HG03558 (cell line): ENCODE measurements around the gene WFIKKN2.
"Not testable (repeated sequence)": the region's sequence is repeated elsewhere in the genome, so short reads cannot be mapped to it uniquely, and the experiment has no call there.

Experiments used
- ATAC-seq: cut with Tn5 transposase; IDR thresholded peaks from one replicate; pipeline ENCODE4 v1.9.1; 2021; ENCODE audit warnings: moderate number of reproducible peaks; ENCODE audit not compliant: unreplicated experiment; ENCODE audit errors: extremely low read depth

WFIKKN2 gene, protein sequence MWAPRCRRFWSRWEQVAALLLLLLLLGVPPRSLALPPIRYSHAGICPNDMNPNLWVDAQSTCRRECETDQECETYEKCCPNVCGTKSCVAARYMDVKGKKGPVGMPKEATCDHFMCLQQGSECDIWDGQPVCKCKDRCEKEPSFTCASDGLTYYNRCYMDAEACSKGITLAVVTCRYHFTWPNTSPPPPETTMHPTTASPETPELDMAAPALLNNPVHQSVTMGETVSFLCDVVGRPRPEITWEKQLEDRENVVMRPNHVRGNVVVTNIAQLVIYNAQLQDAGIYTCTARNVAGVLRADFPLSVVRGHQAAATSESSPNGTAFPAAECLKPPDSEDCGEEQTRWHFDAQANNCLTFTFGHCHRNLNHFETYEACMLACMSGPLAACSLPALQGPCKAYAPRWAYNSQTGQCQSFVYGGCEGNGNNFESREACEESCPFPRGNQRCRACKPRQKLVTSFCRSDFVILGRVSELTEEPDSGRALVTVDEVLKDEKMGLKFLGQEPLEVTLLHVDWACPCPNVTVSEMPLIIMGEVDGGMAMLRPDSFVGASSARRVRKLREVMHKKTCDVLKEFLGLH

GRCh38 chr17:50835301-50836234 lies at the start of gene WFIKKN2:
Gene WFIKKN2, plus strand, starts transcription at chr17:50835586. Its CDS starts 352 bp downstream, at chr17:50835938.
- ATAC-seq: no peak

DNA sequence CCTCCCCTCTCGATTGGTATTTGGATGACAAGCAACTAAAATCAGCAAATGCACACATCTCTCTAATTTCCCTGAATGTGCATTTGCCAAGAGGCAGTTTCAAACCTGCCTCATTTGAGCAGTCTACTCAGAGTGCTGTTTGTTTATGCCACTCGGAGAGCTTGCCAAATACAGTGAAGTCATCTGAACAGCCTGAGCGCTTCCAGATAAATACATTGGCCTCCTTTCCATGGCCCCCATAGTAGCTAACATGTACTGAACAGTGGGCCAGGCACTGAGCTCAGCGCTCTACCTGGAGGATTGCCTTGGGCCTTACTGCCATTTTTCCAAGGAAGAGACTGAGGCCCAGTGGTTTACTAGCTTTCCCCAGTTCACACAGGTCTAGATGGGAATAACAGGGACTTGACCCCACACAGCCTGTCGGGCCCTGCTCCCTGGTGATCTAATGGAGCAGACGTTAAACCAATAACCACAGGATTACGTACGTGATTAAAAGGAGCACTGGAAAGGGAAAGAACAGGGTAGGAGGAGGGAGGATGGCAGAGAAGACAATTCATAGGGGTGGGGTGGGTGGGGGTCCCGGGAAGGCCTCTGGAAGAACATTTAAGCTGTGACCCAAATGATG lies 49.3 kb upstream of the WFIKKN2 start:
- ATAC-seq: no peak

- no peak for ATAC-seq
Observed at GRCh38 chr17:50787106-50787505, 48.3 kb upstream of the WFIKKN2 start.

DNA sequence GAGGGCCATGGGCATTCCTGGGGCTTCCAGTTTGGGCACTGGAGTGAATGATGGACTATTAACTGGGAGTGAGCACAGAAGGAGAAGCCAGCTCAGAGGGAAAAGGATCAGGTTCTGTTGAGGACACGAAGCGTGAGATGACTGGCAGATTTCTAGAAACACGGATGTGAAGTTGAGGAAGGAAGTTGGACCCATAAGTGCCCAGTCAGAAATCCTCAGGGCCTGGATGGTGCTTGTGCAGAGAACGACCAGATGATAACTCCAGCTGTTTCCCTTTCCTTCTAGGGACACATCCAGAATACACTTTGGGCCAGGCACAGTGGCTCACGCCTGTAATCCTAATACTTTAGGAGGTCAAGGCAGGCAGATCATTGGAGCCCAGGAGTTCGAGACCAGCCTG lies 44.8 kb upstream of the WFIKKN2 start:
- no peak for ATAC-seq

GRCh38 chr17:50792132-50792531 lies 43.3 kb upstream of the WFIKKN2 start:
- no peak for ATAC-seq

GRCh38 chr17:50793007-50793406 lies 42.4 kb upstream of the WFIKKN2 start:
- ATAC-seq: no peak

GRCh38 chr17:50794361-50794760 lies 41.0 kb upstream of the WFIKKN2 start:
- ATAC-seq: no peak

GRCh38 chr17:50797135-50797810 lies 38.1 kb upstream of the WFIKKN2 start:
- ATAC-seq: no peak

GRCh38 chr17:50798424-50799288 lies 36.7 kb upstream of the WFIKKN2 start:
- ATAC-seq: no peak

- ATAC-seq: no peak
Observed at GRCh38 chr17:50799582-50799981, 35.8 kb upstream of the WFIKKN2 start.

- no peak for ATAC-seq
Observed at GRCh38 chr17:50800196-50800700, 35.1 kb upstream of the WFIKKN2 start.

- no peak for ATAC-seq
Observed at GRCh38 chr17:50802609-50803571, 32.5 kb upstream of the WFIKKN2 start.

- ATAC-seq: no peak
Observed at GRCh38 chr17:50803676-50804075, 31.7 kb upstream of the WFIKKN2 start.

DNA sequence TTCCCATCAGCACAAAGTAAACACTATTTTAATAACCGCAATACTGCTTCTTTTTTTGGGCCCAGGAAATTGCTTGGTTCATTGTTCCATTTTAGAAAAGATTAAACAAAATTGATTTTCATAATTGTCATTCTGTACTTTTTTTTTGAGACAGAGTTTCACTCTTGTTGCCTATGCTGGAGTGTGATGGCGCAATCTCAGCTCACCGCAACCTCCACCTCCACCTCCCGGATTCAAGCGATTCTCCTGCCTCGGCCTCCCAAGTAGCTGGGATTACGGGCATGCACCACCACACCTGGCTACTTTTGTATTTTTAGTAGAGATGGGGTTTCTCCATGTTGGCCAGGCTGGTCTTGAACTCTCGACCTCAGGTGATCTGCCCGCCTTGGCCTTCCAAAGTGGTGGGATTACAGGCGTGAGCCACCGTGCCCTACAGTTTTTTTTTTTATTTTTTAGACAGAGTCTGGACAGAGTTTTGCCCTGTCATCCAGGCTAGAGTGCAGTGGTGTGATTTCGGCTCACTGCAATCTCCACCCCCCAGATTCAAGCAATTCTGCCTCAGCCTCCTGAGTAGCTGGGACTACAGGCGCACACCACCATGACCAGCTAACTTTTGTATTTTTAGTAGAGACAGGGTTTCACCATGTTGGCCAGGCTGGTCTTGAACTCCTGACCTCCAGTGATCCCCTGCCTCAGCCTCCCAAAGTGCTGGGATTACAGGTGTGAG lies 30.5 kb upstream of the WFIKKN2 start:
- not testable (repeated sequence) for ATAC-seq

GRCh38 chr17:50805486-50805885 lies 29.9 kb upstream of the WFIKKN2 start:
- ATAC-seq: no peak

DNA sequence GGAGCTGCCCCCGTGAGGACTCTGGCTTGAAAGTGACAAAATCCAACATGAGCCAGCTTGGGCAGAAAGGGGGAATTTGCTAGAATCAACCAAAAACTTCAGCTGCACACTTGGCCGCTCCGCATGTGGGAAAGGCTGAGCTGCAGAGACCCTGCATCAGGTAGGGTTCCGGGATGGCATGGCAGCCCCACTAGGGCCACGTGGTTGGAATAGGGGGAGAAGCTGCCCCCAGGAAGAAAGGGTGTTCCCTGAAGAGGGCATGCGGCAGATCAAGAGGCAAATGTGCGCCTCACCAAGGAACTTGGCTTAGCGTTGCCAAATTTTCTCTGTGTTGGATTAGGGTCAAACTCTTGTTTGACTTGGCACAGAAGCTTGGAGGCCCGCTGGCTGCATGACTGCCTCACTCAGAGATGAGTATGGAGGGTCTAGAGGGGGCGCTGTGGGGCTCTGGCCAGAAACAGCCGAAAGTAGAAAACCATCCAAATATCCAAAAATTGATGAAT lies 29.2 kb upstream of the WFIKKN2 start:
- no peak for ATAC-seq

- no peak for ATAC-seq
Observed at GRCh38 chr17:50807009-50807408, 28.4 kb upstream of the WFIKKN2 start.
